Thyroid gland (tissue), 4 donors: ENCODE results near the gene DOCK6. TPM values are rescaled to one million over a fixed set of nuclear protein-coding genes. Genes with fewer than 3 reads are reported as not detected.
A peak's percentile ranks its signal among the peaks of the same experiment; 100 is the strongest.

Source experiments
- DNase-seq, 2 donors: peaks; one replicate each; pipeline ENCODE4 v3.0.0-alpha.2; 2019
- H3K27ac ChIP-seq, 3 donors: fragments of 200-600 bp; sonication (generic); 1 replicate in 2 of 3; 2 replicates in 1 of 3; pipeline ENCODE4 v1.5.1; 2016 to 2019; ENCODE audit warnings: mild to moderate bottlenecking in 1 of 3, moderate library complexity in 1 of 3
- H3K27me3 ChIP-seq: fragments of 200-600 bp; sonication (generic); one replicate; pipeline ENCODE4 v1.5.1; 2019
- H3K36me3 ChIP-seq, 2 donors: fragments of 200-600 bp; sonication (generic); one replicate each; pipeline ENCODE4 v1.5.1; 2016 to 2019
- H3K4me1 ChIP-seq, 2 donors: fragments of 200-600 bp; sonication (generic); one replicate each; pipeline ENCODE4 v1.5.1; 2017 to 2019
- H3K4me3 ChIP-seq, 3 donors: fragments of 200-600 bp; sonication (generic); replicated peaks in 1 of 3; 1 replicate in 2 of 3; 2 replicates in 1 of 3; pipeline ENCODE4 v1.5.1; 2016; ENCODE audit warnings: mild to moderate bottlenecking in 1 of 3
- H3K9me3 ChIP-seq: fragments of 200-600 bp; sonication (generic); one replicate; pipeline ENCODE4 v1.5.1; 2017
- POLR2A ChIP-seq, 2 donors: fragments of 450-650 bp; IDR thresholded peaks; one replicate each; pipeline ENCODE4 v1.6.1; 2017; ENCODE audit warnings: antibody characterized with exemption in 2 of 2, mild to moderate bottlenecking in 2 of 2, moderate library complexity in 1 of 2
- WGBS, 2 donors: methylation state at CpG; one replicate each; pipeline ENCODE4 v1.1.5; 2017; 5-methylcytosine and 5-hydroxymethylcytosine counted together
- intact Hi-C: fragments of 100-400 bp; cut with DNase I; formaldehyde crosslinking; loops from one replicate; pipeline ENCODE4 v1.15.1; 2023
- total RNA-seq, 4 donors: library from RNA; depleted of rRNA; stranded (reverse); fragments of >200 nt; gene quantifications; one replicate each; pipeline ENCODE4 v1.2.3, GENCODE V29; 2016
- TF ChIP-seq, protein P1 (sequence below), 6 experiments: fragments of 200-600 bp in 3 of 6; fragments of 450-650 bp in 3 of 6; sonication (generic) in 3 of 6; IDR thresholded peaks; one replicate each; pipeline ENCODE4 v1.5.1; 2016 to 2019; ENCODE audit warnings: antibody characterized with exemption in 6 of 6, mild to moderate bottlenecking in 2 of 6, inconsistent platforms in 1 of 6, moderate library complexity in 1 of 6

Gene DOCK6
- total RNA-seq, 4 donors from 2014 or later: 41.4 to 156 (median 58.1) TPM

GRCh38 chr19:11200931-11201330 is 61.4 kb downstream of the DOCK6 start:
- WGBS, 2 donors: no CpG with 5 or more reads among the region's 9 CpGs
- DNase-seq: no peak
- intact Hi-C loops: loop anchor here (5.0 kb wide), 2 partner anchors 64 to 169 kb away; no protein-coding TSS in a partner anchor
- Histone ChIP-seq H3K4me1 (peaks cover 32 to 49% of the 10 kb centered on the region in 2 donors), H3K9me3 (no peaks in the 10 kb centered on the region), H3K36me3 (peaks cover 0 to 4% of the 10 kb centered on the region in 2 donors), H3K27me3 (no peaks in the 10 kb centered on the region), H3K4me3 (no peak overlapping the region), H3K27ac (no peak overlapping the region)
- TF ChIP-seq POLR2A (IDR thresholded peaks at IDR 0.05): no peak
- TF ChIP-seq, protein P1, sequence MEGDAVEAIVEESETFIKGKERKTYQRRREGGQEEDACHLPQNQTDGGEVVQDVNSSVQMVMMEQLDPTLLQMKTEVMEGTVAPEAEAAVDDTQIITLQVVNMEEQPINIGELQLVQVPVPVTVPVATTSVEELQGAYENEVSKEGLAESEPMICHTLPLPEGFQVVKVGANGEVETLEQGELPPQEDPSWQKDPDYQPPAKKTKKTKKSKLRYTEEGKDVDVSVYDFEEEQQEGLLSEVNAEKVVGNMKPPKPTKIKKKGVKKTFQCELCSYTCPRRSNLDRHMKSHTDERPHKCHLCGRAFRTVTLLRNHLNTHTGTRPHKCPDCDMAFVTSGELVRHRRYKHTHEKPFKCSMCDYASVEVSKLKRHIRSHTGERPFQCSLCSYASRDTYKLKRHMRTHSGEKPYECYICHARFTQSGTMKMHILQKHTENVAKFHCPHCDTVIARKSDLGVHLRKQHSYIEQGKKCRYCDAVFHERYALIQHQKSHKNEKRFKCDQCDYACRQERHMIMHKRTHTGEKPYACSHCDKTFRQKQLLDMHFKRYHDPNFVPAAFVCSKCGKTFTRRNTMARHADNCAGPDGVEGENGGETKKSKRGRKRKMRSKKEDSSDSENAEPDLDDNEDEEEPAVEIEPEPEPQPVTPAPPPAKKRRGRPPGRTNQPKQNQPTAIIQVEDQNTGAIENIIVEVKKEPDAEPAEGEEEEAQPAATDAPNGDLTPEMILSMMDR (IDR thresholded peaks at IDR 0.05): no peak

DNA sequence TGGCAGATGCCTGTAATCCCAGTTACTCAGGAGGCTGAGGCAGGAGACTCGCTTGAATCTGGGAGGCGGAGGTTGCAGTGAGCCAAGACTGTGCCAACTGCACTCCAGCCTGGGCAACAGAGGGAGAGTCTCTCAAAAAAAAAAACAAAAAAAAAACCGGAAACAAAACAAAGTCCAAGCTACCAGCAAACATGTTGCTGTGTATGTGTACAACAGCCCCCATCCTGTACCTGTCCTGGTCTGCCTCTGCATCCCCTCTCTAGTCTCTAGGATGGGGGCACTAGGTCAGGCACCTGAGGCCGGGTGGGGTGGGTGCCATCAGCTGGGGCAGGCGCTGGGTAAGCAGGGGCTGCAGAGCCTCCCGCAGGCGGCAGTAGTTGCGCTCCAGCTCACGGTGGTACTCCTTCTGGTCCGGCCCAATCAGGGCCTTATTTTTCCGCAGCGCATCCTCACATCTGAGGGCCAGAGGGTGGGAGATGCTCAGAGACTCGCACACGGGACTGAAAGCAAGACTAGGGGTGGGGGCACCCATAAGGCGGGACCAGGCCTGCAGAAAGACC is 62.2 kb downstream of the DOCK6 start:
- WGBS, 2 donors: 85 to 90% methylated on average over 10 to 13 of the region's 15 CpGs

GRCh38 chr19:11199517-11199916 is 62.8 kb downstream of the DOCK6 start:
- H3K4me1 ChIP-seq: peaks cover 32 to 53% of the 10 kb centered on the region in 2 donors
- no peaks in the 10 kb centered on the region for H3K9me3 ChIP-seq
- intact Hi-C loops: no loop called here
- no peak for DNase-seq
- 83 to 96% methylated on average over 5 of the region's 5 CpGs for WGBS, 2 donors
- peaks cover 0 to 4% of the 10 kb centered on the region in 2 donors for H3K36me3 ChIP-seq
- H3K4me3 ChIP-seq: no peak overlapping the region
- no peaks in the 10 kb centered on the region for H3K27me3 ChIP-seq
- peak overlapping the region; percentile 85 to 96 (median 90) for H3K27ac ChIP-seq
- TF ChIP-seq, protein P1 (IDR thresholded peaks at IDR 0.05): no peak
- no peak for TF ChIP-seq POLR2A (IDR thresholded peaks at IDR 0.05)

More for the DNA sequence above, 62.2 kb downstream of the DOCK6 start:
- DNase-seq: no peak
- no peak for TF ChIP-seq POLR2A (IDR thresholded peaks at IDR 0.05)
- TF ChIP-seq, protein P1 (IDR thresholded peaks at IDR 0.05): no peak
- H3K36me3 ChIP-seq: peaks cover 0 to 4% of the 10 kb centered on the region in 2 donors
- H3K9me3 ChIP-seq: no peaks in the 10 kb centered on the region
- no peak overlapping the region for H3K4me3 ChIP-seq
- intact Hi-C loops: loop anchor here (5.0 kb wide), 2 partner anchors 63 to 168 kb away; no protein-coding TSS in a partner anchor
- peak overlapping the region; percentile 85 to 96 (median 90) for H3K27ac ChIP-seq
- H3K27me3 ChIP-seq: no peaks in the 10 kb centered on the region
- peaks cover 35 to 53% of the 10 kb centered on the region in 2 donors for H3K4me1 ChIP-seq

- Histone ChIP-seq H3K27ac (peak overlapping the region; percentile 85 to 96 (median 90)), H3K27me3 (no peaks in the 10 kb centered on the region), H3K9me3 (no peaks in the 10 kb centered on the region), H3K36me3 (peaks cover 1 to 8% of the 10 kb centered on the region in 2 donors), H3K4me3 (no peak overlapping the region), H3K4me1 (peaks cover 28 to 47% of the 10 kb centered on the region in 2 donors)
- TF ChIP-seq, protein P1 (IDR thresholded peaks at IDR 0.05): no peak
- TF ChIP-seq POLR2A (IDR thresholded peaks at IDR 0.05): peak in 1 of 2 donors; percentile 22
- WGBS, 2 donors: 61 to 72% methylated on average over 7 of the region's 7 CpGs
- DNase-seq: peak; percentile 46 to 67
- intact Hi-C loops: no loop called here
Observed at GRCh38 chr19:11198769-11199424, 63.4 kb downstream of the DOCK6 start.

GRCh38 chr19:11198175-11198534 is 64.2 kb downstream of the DOCK6 start:
- no peaks in the 10 kb centered on the region for H3K9me3 ChIP-seq
- WGBS, 2 donors: 82% methylated on average over 7 of the region's 7 CpGs
- H3K4me3 ChIP-seq: no peak overlapping the region
- DNase-seq: no peak
- peaks cover 23 to 40% of the 10 kb centered on the region in 2 donors for H3K4me1 ChIP-seq
- TF ChIP-seq POLR2A (IDR thresholded peaks at IDR 0.05): no peak
- TF ChIP-seq, protein P1 (IDR thresholded peaks at IDR 0.05): no peak
- intact Hi-C loops: no loop called here
- H3K27me3 ChIP-seq: no peaks in the 10 kb centered on the region
- H3K27ac ChIP-seq: peak overlapping the region; percentile 85 to 96 (median 90)
- peaks cover 7 to 15% of the 10 kb centered on the region in 2 donors for H3K36me3 ChIP-seq
